ENCODE results near the gene PCDHGB6.
"Not testable (repeated sequence)": the region's sequence is repeated elsewhere in the genome, so short reads cannot be mapped to it uniquely, and the experiment has no call there.

PCDHGB6 gene

DNA sequence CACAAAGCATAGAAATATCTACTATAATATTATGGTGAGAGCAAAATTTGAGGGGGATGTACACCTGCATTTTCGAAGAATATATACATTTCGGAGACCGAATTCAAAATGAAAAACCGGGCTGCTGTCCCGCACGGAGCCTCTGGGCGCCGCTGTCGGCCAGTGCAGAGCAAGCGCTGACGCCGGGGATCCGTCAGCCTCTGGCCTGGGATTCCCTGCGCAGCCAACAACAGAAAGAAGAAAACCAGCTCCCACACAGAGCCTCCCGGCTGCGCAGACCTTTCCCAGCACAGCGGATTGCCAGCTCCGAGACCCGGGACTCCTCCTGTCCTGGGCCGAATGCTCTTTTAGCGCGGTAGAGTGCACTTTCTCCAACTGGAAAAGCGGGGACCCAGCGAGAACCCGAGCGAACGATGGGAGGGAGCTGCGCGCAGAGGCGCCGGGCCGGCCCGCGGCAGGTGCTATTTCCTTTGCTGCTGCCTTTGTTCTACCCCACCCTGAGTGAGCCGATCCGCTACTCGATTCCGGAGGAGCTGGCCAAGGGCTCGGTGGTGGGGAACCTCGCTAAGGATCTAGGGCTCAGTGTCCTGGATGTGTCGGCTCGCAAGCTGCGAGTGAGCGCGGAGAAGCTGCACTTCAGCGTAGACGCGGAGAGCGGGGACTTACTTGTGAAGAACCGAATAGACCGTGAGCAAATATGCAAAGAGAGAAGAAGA is at the start of gene PCDHGB6:
PCDHGB6 (plus strand) TSS at position 232 of the 716 bp plus-strand sequence; CDS start at position 414, 182 bp downstream.
- not testable (repeated sequence) for DNase-seq (ENCODE audit: low read depth in 2 of 2)

DNA sequence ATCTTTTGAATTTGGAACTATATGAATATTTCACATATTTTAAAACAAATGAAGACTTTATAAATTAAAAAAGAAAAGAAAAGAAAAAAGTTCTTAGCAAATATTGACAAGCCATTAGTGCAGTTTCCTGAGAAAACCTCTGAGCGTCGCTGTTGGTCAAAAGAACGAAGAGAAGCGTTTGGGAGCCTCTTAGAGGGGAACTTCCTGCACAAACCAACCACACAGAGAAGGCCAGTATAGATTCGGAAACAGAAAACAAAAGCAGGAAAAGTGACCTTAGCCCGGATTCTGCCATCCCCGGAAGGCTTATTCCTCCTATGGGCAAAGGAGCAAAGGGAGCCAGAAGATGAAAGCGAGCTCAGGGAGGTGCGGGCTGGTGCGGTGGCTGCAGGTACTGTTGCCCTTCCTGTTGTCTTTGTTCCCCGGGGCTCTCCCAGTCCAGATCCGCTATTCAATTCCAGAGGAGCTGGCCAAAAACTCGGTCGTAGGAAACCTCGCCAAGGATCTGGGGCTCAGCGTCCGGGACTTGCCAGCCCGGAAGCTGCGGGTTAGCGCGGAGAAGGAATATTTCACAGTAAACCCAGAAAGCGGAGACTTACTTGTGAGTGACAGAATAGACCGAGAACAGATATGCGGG is 47.9 kb upstream of the PCDHGB6 start, which contains the start of gene PCDHGB2:
PCDHGB2 (plus strand) TSS at position 205 of the 637 bp plus-strand sequence; CDS start at position 347, 142 bp downstream.
- DNase-seq (ENCODE audit: low read depth in 2 of 2), result no peak

DNA sequence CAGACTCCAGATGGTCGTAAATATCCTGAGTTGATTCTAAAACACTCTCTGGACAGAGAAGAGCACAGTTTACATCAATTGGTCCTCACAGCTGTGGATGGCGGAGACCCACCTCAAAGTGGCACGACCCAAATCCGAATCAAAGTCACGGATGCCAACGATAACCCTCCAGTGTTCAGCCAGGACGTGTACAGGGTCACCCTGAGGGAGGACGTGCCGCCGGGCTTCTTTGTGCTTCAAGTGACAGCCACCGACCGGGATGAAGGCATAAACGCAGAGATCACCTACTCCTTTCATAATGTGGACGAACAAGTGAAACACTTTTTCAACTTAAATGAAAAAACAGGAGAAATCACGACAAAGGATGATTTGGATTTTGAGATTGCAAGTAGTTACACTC is 47.1 kb upstream of the PCDHGB6 start:
- no peak for DNase-seq (ENCODE audit: low read depth in 2 of 2)

DNA sequence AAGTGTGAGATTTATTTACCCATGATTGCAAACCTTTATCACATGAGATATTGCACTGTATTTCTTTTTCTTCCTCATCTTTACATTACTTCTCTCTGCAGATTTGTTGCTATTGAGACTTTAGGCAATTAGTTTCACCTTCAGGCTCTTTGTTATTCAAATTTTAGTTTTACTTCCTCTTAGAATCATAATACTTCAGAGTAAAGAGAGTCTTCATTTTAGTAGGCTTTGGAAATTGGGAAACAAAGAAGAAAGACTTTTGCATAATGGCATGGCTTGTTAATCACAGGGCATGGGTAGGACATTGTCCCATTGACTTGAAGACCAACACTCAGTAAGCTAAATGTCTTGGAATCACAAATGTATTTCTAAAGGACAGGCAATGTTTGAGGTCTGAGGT is 45.1 kb upstream of the PCDHGB6 start:
- no peak for DNase-seq (ENCODE audit: low read depth in 2 of 2)

DNA sequence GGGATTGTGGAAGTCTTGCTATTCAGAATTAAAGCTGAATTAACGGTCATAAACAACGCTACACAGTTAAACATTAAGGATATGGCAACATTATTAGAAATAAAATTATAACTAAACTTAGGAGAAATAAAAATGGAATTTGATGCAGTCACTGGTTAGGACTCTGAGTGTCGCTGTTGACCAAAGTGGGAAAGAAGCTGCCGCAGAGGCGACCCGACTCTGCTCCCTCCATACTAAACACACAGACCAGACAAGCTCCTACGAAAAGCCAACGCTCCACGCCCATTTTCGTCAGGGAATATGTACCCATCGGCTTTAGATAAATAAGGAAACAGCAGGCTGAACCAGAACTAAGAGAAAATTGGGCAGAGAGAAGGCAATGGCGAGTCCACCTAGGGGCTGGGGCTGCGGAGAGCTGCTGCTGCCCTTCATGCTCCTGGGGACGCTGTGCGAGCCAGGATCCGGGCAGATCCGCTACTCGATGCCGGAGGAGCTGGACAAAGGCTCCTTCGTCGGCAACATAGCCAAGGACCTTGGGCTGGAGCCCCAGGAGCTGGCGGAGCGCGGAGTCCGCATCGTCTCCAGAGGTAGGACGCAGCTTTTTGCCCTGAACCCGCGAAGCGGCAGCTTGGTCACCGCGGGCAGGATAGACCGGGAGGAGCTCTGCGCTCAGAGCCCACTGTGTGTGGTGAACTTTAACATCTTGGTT is 43.7 kb upstream of the PCDHGB6 start, which contains the start of gene PCDHGA5:
PCDHGA5 (plus strand) TSS at position 211 of the 709 bp plus-strand sequence; CDS start at position 380, 169 bp downstream.
- DNase-seq (ENCODE audit: low read depth in 2 of 2), result no peak

DNA sequence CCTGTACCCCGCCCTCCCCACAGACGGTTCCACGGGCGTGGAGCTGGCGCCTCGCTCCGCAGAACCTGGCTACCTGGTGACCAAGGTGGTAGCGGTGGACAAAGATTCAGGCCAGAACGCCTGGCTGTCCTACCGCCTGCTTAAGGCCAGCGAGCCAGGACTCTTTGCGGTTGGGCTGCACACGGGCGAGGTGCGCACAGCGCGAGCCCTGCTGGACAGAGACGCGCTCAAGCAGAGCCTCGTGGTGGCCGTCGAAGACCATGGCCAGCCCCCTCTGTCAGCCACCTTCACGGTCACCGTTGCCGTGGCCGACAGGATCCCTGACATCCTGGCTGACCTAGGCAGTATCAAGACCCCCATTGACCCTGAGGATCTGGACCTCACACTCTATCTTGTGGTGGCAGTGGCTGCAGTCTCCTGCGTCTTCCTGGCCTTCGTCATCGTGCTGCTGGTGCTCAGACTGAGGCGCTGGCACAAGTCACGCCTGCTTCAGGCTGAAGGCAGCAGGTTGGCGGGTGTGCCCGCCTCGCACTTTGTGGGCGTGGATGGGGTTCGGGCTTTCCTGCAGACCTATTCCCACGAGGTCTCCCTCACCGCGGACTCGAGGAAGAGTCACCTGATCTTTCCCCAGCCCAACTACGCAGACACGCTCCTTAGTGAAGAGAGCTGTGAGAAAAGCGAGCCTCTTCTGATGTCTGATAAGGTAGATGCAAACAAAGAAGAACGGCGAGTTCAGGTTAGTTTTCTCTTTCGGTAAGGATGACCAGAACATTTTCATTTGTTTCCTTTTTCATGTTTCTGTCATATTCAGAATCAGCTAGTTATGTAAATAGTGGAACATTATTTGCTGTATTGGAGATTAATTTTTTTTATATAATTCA is 41.6 kb upstream of the PCDHGB6 start:
- DNase-seq (ENCODE audit: low read depth in 2 of 2), result no peak

DNA sequence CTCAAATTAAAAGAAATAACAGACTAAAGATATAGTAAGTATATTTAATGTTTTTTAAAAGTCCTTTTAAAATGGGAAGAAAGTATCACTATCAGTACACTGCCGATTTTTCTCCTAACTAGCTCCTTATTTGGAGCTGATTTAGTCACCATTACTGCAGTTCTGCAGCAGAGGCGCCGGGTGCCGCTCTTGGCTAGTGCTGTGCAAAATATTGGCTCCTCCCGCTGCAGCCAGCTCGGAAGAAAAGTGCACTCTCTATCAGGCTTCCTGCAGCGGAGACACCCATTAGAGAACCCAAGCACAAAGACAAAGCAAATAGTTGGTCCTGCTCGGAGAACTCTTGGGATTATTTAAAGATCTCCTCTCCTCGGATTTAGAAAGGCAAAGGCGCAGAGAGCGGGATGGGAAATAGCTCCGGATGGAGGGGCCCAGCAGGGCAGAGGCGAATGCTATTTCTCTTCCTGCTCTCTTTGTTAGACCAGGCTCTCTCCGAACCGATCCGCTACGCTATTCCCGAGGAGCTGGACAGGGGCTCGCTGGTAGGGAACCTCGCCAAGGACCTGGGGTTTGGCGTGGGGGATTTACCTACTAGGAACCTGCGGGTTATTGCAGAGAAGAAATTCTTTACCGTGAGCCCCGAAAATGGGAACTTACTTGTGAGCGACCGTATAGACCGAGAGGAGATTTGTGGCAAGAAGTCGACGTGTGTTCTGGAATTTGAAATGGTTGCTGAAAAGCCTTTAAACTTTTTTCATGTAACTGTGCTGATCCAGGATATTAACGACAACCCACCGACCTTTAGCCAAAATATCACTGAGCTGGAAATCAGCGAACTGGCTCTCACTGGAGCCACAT is 37.6 kb upstream of the PCDHGB6 start, which contains the start of gene PCDHGB3:
PCDHGB3 (plus strand) TSS at position 249 of the 855 bp plus-strand sequence; CDS start at position 402, 153 bp downstream.
- DNase-seq (ENCODE audit: low read depth in 2 of 2), result no peak

DNA sequence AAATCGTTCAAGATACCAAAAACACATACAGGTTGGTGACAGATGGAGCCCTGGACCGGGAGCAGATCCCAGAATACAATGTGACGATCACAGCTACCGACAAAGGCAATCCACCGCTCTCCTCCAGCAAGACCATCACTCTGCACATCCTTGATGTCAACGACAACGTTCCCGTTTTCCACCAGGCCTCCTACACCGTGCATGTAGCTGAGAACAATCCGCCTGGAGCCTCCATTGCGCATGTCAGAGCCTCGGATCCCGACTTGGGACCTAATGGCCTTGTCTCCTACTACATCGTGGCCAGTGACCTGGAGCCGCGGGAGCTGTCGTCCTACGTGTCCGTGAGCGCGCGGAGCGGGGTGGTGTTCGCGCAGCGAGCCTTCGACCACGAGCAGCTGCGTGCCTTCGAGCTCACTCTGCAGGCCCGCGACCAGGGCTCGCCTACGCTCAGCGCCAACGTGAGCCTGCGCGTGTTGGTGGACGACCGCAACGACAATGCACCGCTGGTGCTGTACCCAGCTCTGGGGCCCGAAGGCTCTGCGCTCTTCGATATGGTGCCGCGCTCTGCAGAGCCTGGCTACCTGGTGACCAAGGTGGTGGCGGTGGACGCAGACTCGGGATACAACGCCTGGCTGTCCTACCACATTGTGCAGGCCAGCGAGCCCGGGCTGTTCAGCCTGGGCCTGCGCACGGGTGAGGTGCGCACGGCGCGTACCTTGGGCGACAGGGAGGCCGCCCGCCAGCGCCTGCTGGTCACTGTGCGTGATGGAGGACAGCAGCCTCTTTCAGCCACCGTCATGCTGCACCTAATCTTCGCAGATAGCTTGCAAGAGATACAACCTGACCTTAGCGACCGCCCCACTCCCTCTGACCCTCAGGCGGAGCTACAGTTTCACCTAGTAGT is 36.0 kb upstream of the PCDHGB6 start:
- DNase-seq (ENCODE audit: low read depth in 2 of 2), result no peak

DNA sequence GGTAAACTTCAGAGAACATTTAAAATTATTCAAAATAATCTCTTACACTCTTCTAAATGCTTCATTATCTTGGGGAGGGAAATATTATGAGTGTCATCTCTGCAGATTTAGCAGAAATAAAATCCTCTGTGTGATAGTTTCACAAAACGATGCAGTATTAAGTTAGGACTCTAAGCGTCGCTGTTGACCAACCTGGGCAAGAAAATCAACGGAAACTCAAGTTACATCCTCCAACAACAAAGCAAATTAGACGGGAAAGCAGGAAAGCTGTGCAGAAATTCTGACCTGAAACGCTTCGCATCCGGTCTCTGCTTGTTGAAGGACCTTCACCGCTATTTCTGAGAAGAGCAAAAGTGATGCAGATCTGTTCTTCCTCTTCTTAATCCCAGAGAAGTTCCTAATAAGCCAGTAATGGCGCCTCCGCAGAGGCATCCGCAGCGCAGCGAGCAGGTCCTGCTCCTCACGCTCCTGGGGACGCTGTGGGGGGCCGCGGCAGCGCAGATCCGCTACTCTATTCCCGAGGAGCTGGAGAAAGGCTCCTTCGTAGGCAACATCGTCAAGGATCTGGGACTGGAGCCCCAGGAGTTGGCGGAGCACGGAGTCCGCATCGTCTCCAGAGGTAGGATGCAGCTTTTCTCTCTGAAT is 34.0 kb upstream of the PCDHGB6 start, which contains the start of gene PCDHGA6:
PCDHGA6 (plus strand) TSS at position 219 of the 645 bp plus-strand sequence; CDS start at position 412, 193 bp downstream.
- no peak for DNase-seq (ENCODE audit: low read depth in 2 of 2)

DNA sequence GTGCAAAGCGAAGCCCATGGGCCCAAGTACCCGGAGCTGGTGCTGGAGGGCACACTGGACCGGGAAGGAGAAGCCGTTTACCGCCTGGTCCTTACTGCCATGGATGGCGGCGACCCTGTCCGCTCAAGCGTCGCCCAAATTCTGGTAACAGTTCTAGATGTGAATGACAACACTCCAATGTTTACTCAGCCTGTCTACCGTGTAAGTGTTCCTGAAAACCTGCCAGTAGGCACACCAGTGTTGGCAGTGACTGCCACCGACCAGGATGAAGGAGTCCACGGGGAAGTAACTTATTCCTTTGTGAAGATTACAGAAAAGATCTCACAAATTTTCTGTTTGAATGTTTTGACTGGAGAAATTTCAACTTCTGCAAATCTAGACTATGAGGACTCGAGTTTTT is 33.2 kb upstream of the PCDHGB6 start:
- DNase-seq (ENCODE audit: low read depth in 2 of 2), result no peak

DNA sequence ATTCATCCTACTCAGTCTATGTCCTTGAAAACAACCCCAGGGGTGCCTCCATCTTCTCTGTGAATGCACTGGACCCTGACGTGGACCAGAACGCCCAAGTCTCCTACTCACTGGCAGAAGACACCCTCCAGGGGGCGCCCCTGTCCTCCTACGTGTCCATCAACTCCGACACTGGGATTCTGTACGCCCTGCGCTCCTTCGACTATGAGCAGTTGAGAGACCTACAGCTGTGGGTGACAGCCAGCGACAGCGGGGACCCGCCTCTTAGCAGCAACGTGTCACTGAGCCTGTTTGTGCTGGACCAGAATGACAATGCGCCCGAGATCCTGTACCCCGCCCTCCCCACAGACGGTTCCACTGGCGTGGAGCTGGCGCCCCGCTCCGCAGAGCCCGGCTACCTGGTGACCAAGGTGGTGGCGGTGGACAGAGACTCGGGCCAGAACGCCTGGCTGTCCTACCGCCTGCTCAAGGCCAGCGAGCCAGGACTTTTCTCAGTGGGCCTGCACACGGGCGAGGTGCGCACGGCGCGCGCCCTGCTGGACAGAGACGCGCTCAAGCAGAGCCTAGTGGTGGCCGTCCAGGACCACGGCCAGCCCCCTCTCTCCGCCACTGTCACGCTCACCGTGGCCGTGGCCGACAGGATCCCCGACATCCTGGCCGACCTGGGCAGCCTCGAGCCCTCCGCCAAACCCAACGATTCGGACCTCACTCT is 32.2 kb upstream of the PCDHGB6 start:
- not testable (repeated sequence) for DNase-seq (ENCODE audit: low read depth in 2 of 2)

DNA sequence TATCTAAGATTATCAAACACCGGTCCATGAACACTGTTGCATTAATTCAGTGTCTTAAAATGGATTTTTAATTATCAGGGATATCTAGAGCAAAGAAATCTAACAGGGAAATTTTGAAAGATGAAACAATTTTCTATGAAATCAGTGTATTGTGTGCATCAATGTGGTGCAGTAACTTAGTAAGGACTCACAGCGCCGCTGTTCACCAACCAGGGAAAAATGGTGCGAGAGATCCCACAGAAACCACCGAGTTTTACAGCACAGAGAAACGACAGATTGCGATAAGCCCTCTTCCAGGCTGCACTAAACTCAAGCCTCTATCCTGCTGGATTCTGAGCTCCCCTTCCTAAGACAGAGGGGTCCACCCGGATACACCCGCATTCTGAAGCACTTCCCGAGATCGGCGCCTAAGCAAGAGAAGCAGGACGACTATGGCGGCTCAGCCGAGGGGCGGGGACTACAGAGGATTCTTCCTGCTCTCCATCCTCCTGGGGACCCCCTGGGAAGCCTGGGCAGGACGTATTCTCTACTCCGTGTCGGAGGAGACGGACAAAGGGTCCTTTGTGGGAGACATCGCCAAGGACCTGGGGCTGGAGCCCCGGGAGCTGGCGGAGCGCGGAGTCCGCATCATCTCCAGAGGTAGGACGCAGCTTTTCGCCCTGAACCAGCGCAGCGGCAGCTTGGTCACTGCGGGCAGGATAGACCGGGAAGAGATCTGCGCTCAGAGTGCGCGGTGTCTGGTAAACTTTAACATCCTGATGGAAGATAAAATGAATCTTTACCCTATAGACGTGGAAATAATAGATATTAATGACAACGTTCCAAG is 25.1 kb upstream of the PCDHGB6 start, which contains the start of gene PCDHGA7:
PCDHGA7 (plus strand) TSS at position 274 of the 826 bp plus-strand sequence; CDS start at position 432, 158 bp downstream.
- no peak for DNase-seq (ENCODE audit: low read depth in 2 of 2)

DNA sequence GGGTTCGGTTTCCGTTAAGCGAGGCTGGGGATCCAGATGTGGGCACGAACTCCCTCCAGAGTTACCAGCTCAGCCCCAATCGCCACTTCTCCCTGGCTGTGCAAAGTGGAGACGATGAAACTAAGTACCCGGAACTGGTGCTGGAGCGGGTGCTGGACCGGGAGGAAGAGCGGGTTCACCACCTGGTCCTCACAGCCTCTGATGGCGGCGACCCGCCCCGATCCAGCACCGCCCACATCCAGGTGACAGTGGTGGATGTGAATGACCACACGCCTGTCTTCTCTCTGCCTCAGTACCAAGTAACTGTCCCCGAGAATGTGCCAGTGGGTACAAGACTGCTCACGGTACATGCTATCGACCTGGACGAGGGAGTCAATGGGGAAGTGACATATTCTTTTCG is 24.5 kb upstream of the PCDHGB6 start:
- no peak for DNase-seq (ENCODE audit: low read depth in 2 of 2)

DNA sequence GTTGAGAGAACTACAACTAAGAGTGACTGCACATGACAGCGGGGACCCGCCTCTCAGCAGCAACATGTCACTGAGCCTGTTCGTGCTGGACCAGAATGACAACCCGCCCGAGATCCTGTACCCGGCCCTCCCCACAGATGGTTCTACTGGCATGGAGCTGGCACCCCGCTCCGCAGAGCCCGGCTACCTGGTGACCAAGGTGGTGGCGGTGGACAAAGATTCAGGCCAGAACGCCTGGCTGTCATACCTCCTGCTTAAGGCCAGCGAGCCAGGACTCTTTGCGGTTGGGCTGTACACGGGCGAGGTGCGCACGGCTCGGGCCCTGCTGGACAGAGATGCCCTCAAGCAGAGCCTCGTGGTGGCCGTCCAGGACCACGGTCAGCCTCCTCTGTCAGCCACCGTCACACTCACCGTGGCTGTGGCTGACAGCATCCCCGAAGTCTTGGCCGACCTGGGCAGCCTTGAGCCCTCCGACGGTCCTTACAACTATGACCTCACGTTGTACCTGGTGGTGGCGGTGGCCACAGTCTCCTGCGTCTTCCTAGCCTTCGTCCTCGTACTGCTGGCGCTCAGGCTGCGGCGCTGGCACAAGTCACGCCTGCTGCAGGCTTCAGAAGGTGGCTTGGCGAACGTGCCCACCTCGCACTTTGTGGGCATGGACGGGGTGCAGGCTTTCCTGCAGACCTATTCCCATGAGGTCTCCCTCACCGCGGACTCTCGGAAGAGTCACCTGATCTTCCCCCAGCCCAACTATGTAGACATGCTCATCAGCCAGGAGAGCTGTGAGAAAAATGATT is 23.2 kb upstream of the PCDHGB6 start:
- no peak for DNase-seq (ENCODE audit: low read depth in 2 of 2)

DNA sequence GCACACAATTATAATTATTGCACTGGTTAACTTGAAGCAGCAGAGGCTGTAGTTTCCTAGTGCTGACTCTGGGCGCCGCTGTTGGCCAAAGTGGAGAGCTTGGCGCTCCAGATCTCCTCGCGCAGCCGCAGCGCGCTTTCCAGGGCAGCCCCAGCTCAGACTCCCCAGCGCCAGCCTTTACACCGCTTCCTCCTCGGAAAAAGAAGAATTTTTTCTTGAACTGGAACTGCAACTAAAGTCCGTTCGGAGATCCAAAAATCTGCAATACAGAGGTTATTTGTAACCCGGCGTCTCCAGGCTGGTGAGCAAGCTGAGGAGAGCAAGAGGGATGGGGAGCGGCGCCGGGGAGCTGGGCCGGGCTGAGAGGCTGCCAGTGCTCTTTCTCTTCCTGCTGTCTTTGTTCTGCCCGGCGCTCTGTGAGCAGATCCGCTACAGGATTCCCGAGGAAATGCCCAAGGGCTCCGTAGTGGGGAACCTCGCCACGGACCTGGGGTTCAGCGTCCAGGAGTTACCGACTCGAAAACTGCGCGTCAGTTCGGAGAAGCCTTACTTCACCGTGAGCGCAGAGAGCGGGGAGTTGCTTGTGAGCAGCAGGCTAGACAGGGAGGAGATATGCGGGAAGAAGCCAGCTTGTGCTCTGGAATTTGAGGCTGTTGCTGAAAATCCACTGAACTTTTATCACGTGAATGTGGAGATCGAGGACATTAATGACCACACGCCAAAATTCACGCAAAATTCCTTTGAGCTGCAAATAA is 20.1 kb upstream of the PCDHGB6 start, which contains the start of gene PCDHGB4:
PCDHGB4 (plus strand) TSS at position 142 of the 755 bp plus-strand sequence; CDS start at position 329, 187 bp downstream.
- not testable (repeated sequence) for DNase-seq (ENCODE audit: low read depth in 2 of 2)

All from stimulated activated CD4-positive, alpha-beta T cell treated with anti-CD3 and anti-CD28 coated beads, Interleukin-1b, Interleukin-23, amount 100 ng/mL, for 1 hour (primary cell).